ENCODE results near the gene STXBP5. TPM values are rescaled to one million over a fixed set of nuclear protein-coding genes. Genes with fewer than 3 reads are reported as not detected.

STXBP5 gene
- total RNA-seq, 1 donor from 2014 or later = 10.7 TPM

DNA sequence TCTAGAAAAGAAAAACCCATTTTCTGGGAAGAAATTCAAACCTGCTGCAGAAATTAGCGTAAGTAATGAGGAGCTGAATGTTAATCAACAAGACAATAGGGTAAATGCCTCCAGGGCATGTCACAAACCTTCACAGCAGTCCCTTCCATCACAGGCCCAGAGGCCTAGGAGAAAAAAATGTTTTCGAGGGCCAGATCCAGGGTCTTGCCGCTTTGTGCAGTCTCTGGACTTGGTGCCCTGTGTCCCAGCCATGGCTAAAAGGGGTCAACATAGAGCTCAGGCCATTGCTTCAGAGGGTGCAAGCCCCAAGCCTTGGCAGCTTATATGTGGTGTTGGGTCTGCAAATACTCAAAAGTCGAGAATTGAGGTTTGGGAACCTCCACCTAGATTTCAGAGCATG, 99.8 kb downstream of the STXBP5 start:
- TF ChIP-seq, protein P1, sequence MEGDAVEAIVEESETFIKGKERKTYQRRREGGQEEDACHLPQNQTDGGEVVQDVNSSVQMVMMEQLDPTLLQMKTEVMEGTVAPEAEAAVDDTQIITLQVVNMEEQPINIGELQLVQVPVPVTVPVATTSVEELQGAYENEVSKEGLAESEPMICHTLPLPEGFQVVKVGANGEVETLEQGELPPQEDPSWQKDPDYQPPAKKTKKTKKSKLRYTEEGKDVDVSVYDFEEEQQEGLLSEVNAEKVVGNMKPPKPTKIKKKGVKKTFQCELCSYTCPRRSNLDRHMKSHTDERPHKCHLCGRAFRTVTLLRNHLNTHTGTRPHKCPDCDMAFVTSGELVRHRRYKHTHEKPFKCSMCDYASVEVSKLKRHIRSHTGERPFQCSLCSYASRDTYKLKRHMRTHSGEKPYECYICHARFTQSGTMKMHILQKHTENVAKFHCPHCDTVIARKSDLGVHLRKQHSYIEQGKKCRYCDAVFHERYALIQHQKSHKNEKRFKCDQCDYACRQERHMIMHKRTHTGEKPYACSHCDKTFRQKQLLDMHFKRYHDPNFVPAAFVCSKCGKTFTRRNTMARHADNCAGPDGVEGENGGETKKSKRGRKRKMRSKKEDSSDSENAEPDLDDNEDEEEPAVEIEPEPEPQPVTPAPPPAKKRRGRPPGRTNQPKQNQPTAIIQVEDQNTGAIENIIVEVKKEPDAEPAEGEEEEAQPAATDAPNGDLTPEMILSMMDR (conservative IDR thresholded peaks at IDR 0.05) = no peak
- H3K27me3 Mint-ChIP-seq (ENCODE audit: low read depth) = no peaks in the 10 kb centered on the region
- H3K9me3 Mint-ChIP-seq = peaks cover 21% of the 10 kb centered on the region
- H3K4me3 Mint-ChIP-seq = no peak overlapping the region
- no peak for DNase-seq (ENCODE audit: low read depth, low spot score)
- H3K36me3 Mint-ChIP-seq (ENCODE audit: low read depth) = peaks cover 56% of the 10 kb centered on the region
- H3K4me1 Mint-ChIP-seq = no peaks in the 10 kb centered on the region
- no peak overlapping the region for H3K27ac Mint-ChIP-seq (ENCODE audit: unreplicated experiment)

DNA sequence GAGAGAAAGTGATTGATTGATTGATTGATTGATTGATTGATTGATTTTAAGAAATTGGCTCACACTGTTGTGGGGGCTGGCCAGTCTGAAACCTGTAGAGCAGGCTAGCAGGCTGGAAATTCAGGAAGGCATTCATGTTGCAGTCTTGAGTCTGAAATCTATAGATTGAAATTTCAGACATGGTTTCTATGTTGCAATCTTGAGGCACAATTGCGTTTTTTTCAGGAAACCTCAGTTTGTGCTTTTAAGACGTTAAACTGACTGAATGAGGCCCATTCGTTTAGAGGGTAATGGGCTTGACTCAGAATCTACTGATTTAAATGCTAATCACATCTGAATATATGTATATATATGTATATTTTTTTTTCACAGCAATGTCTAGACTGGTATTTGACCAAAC, 106.3 kb downstream of the STXBP5 start:
- TF ChIP-seq, protein P1 (conservative IDR thresholded peaks at IDR 0.05) = no peak
- no peak for DNase-seq (ENCODE audit: low read depth, low spot score)
- H3K4me3 Mint-ChIP-seq = no peak overlapping the region
- peaks cover 4% of the 10 kb centered on the region for H3K9me3 Mint-ChIP-seq
- H3K27ac Mint-ChIP-seq (ENCODE audit: unreplicated experiment) = no peak overlapping the region
- no peaks in the 10 kb centered on the region for H3K27me3 Mint-ChIP-seq (ENCODE audit: low read depth)
- peaks cover 17% of the 10 kb centered on the region for H3K36me3 Mint-ChIP-seq (ENCODE audit: low read depth)
- H3K4me1 Mint-ChIP-seq = no peaks in the 10 kb centered on the region

DNA sequence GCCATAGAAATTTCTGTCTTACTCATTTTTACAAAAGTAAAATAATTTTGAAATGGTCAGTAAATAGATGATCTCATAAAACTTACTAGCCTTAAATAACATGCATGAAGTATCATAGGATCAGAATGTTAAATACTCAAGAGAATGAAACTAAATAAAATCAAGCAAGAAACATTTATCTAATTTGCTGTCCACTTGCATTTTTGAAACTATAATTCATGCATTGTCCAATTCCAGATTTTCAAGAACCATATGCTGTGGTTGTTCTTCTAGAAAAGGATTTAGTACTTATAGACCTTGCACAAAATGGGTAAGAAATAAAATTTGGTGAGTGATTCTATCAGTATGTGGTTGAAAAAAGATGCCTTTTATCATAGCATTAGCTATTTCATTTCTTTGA, 107.0 kb downstream of the STXBP5 start:
- peaks cover 17% of the 10 kb centered on the region for H3K36me3 Mint-ChIP-seq (ENCODE audit: low read depth)
- TF ChIP-seq, protein P1 (conservative IDR thresholded peaks at IDR 0.05) = no peak
- H3K4me1 Mint-ChIP-seq = no peaks in the 10 kb centered on the region
- DNase-seq (ENCODE audit: low read depth, low spot score) = no peak
- H3K4me3 Mint-ChIP-seq = no peak overlapping the region
- peaks cover under 1% of the 10 kb centered on the region for H3K9me3 Mint-ChIP-seq
- H3K27me3 Mint-ChIP-seq (ENCODE audit: low read depth) = no peaks in the 10 kb centered on the region
- H3K27ac Mint-ChIP-seq (ENCODE audit: unreplicated experiment) = no peak overlapping the region

DNA sequence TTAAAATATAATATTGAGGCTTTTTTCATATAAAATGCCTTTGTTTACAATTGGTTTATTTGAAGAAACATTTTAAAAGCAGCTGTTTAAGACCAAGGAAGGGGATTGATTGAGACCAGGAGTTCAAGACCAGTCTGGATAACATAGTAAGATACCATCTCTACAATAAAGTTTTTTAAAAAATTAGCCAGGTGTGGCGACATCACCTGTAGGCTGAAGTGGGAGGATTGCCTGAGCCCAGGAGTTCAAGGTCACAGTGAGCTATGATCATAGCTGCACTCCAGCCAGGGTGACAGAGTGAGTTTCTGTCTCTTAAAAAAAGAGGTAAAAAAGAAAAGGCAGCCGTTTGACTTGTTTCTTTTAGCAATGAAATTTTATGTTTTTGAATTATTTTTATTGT, 117.0 kb downstream of the STXBP5 start:
- H3K27me3 Mint-ChIP-seq (ENCODE audit: low read depth) = no peaks in the 10 kb centered on the region
- no peak for DNase-seq (ENCODE audit: low read depth, low spot score)
- no peaks in the 10 kb centered on the region for H3K4me1 Mint-ChIP-seq
- H3K27ac Mint-ChIP-seq (ENCODE audit: unreplicated experiment) = no peak overlapping the region
- H3K4me3 Mint-ChIP-seq = no peak overlapping the region
- H3K36me3 Mint-ChIP-seq (ENCODE audit: low read depth) = peaks cover 3% of the 10 kb centered on the region
- TF ChIP-seq, protein P1 (conservative IDR thresholded peaks at IDR 0.05) = no peak
- no peaks in the 10 kb centered on the region for H3K9me3 Mint-ChIP-seq

DNA sequence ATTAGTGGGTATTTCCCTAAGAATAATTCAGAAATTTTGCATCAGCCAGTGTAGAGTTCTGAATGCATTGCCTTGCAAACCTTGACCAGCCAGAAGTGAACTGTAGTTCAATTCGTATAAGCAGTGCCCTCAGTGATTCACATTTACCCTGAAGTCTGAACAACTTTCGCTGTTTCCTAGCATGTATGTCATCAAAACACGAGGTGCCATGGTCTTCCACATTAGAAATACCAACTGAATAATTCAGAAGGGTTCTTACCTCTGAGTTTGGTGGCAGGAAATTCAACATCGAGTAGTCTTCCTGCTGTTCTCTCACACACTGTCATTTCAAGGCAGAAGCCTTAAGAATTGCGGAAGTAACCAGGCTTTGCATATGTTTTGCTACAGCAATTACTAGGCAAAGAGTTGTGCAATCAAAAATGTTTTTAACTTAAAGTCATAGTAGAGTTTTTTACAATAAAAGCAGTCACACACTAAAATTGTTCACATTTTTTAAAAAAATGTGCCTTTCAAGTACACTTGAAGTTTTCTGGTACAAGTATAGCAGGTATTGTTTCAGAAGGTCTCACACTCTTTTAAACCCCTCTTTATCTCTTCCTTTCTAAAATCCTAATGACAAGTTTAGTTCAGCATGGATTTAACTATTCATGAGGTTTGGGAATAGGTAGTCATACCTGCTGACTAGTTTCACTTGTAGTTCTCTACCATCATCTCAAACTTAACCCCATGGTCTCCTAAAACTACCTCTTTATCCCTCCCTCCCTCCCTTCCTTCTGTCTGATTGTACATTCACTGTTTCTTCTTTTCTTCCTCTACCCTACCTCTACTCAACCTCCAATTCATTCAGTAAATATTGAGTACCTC, 118.3 kb downstream of the STXBP5 start:
- Mint-ChIP-seq H3K9me3 (no peaks in the 10 kb centered on the region), H3K36me3 (ENCODE audit: low read depth) (peaks cover 6% of the 10 kb centered on the region), H3K4me1 (no peaks in the 10 kb centered on the region), H3K4me3 (no peak overlapping the region), H3K27ac (ENCODE audit: unreplicated experiment) (no peak overlapping the region), H3K27me3 (ENCODE audit: low read depth) (no peaks in the 10 kb centered on the region)
- TF ChIP-seq, protein P1 (conservative IDR thresholded peaks at IDR 0.05) = no peak
- DNase-seq (ENCODE audit: low read depth, low spot score) = no peak
